BJ (cell line): Measurements from ENCODE around the gene HPRT1. TPM values are rescaled to one million over a fixed set of nuclear protein-coding genes. Genes with fewer than 3 reads are reported as not detected.

Source experiments
- CTCF ChIA-PET: fragments of 350-600 bp; formaldehyde crosslinking; extraction: SDS; loops from one replicate; lab custom pipeline; 2021; ENCODE audit warnings: antibody characterized with exemption, inconsistent platforms; lab: Yijun Ruan, JAX
- POLR2A ChIA-PET: fragments of 300-600 bp; sonication (Branson Sonifier 250); formaldehyde crosslinking; extraction: SDS; loops from one replicate; lab custom pipeline; 2021; ENCODE audit warnings: antibody characterized with exemption; lab: Charles Lee
- DNase-seq: peaks from one replicate; pipeline ENCODE4 v3.0.0-alpha.2; 2011; ENCODE audit warnings: low read depth
- H3K27me3 ChIP-seq: 2 replicates; pipeline ENCODE4 v1.6.0; 2011; ENCODE audit warnings: low read length; ENCODE audit not compliant: control insufficient read depth, insufficient read depth
- H3K36me3 ChIP-seq: 2 replicates; pipeline ENCODE4 v1.5.1; 2011; ENCODE audit warnings: low read length; ENCODE audit not compliant: control insufficient read depth, insufficient read depth
- H3K4me3 ChIP-seq: 2 replicates; pipeline ENCODE4 v1.5.1; 2011; ENCODE audit warnings: low read depth, mild to moderate bottlenecking, control low read depth, low read length
- CTCF ChIP-seq: IDR thresholded peaks from 2 replicates; pipeline ENCODE4 v1.5.1; 2011; ENCODE audit warnings: low read depth, mild to moderate bottlenecking, control low read depth, inconsistent platforms, low read length, moderate library complexity; ENCODE audit not compliant: insufficient read depth
- polyA plus RNA-seq: library from polyadenylated mRNA; depleted of rRNA; stranded (reverse); fragments of >200 nt; gene quantifications from 2 replicates; pipeline ENCODE4 v1.2.3, GENCODE V29; 2011

Gene HPRT1
- polyA plus RNA-seq, 1 experiment: 8.8 TPM

- no peaks in the 10 kb centered on the region for H3K27me3 ChIP-seq
- CTCF ChIA-PET: no interaction called here
- no peaks in the 10 kb centered on the region for H3K36me3 ChIP-seq
- no peak for DNase-seq
- no peak overlapping the region for H3K4me3 ChIP-seq
- POLR2A ChIA-PET: no interaction called here
- no peak for TF ChIP-seq CTCF
These were observed 20.1 kb downstream of the HPRT1 start for GRCh38 chrX:134480061-134480460.

- TF ChIP-seq CTCF: no peak
- CTCF ChIA-PET: interaction anchor here (1.0 kb wide), 1 partner anchor 301 kb away, joined by 4 read pairs; no protein-coding TSS in a partner anchor
- no peak overlapping the region for H3K4me3 ChIP-seq
- H3K27me3 ChIP-seq: no peaks in the 10 kb centered on the region
- H3K36me3 ChIP-seq: no peaks in the 10 kb centered on the region
- POLR2A ChIA-PET: interaction anchor here (0.6 kb wide), 1 partner anchor 520 kb away, joined by 3 read pairs; no protein-coding TSS in a partner anchor
- no peak for DNase-seq
These were observed 21.4 kb downstream of the HPRT1 start for GRCh38 chrX:134481339-134481738.

- H3K36me3 ChIP-seq: no peaks in the 10 kb centered on the region
- ChIA-PET CTCF (interaction anchor here (1.9 kb wide), 1 partner anchor 300 kb away, joined by 7 read pairs; no protein-coding TSS in a partner anchor), POLR2A (no interaction called here)
- no peak for DNase-seq
- no peak overlapping the region for H3K4me3 ChIP-seq
- no peaks in the 10 kb centered on the region for H3K27me3 ChIP-seq
- TF ChIP-seq CTCF: no peak
These were observed 22.4 kb downstream of the HPRT1 start for GRCh38 chrX:134482371-134482770.

GRCh38 chrX:134484039-134484438, 24.1 kb downstream of the HPRT1 start:
- Histone ChIP-seq H3K36me3 (no peaks in the 10 kb centered on the region), H3K27me3 (no peaks in the 10 kb centered on the region), H3K4me3 (no peak overlapping the region)
- TF ChIP-seq CTCF: peak; percentile 40; the same call in 1 of the 2 replicates
- CTCF ChIA-PET: interaction anchor here (0.6 to 1.9 kb wide), 11 partner anchors 37 to 301 kb away, joined by 3 to 8 read pairs (median 3); no protein-coding TSS in a partner anchor
- POLR2A ChIA-PET: no interaction called here
- peak; percentile 26 for DNase-seq

DNA sequence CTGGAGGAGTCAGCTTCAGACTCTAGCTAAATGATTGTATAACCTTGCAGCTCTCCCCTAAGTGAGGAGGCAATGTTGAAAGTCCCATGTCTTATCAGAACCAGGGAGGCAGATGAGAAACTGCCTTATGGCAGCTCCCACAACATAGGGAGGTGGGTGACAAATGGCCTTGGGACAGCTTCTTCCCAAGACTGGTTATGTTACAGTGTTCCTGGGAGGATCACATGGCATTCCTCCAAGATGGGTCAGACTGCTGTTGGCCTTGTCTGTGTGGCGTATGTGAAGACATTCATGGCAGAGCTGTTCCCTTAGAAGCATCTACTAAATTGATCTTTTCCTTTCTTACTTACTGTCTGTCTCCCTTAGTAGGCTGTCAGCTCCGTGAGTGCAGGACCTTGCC, 42.0 kb downstream of the HPRT1 start:
- Histone ChIP-seq H3K36me3 (no peaks in the 10 kb centered on the region), H3K4me3 (no peak overlapping the region), H3K27me3 (no peaks in the 10 kb centered on the region)
- POLR2A ChIA-PET: interaction anchor here (0.6 kb wide), 1 partner anchor 129 kb away, joined by 3 read pairs; no protein-coding TSS in a partner anchor
- TF ChIP-seq CTCF: no peak
- CTCF ChIA-PET: interaction anchor here (0.9 to 2.6 kb wide), 3 partner anchors 13 to 24 kb away, joined by 3 to 6 read pairs (median 4); no protein-coding TSS in a partner anchor
- DNase-seq: no peak
